GM18861 (cell line): Measurements from ENCODE around the gene FOXD1.
"Not testable (repeated sequence)": the region's sequence is repeated elsewhere in the genome, so short reads cannot be mapped to it uniquely, and the experiment has no call there.

Experiments
- ATAC-seq: cut with Tn5 transposase; IDR thresholded peaks from one replicate; pipeline ENCODE4 v1.9.1; 2021; ENCODE audit not compliant: unreplicated experiment

FOXD1 gene

DNA sequence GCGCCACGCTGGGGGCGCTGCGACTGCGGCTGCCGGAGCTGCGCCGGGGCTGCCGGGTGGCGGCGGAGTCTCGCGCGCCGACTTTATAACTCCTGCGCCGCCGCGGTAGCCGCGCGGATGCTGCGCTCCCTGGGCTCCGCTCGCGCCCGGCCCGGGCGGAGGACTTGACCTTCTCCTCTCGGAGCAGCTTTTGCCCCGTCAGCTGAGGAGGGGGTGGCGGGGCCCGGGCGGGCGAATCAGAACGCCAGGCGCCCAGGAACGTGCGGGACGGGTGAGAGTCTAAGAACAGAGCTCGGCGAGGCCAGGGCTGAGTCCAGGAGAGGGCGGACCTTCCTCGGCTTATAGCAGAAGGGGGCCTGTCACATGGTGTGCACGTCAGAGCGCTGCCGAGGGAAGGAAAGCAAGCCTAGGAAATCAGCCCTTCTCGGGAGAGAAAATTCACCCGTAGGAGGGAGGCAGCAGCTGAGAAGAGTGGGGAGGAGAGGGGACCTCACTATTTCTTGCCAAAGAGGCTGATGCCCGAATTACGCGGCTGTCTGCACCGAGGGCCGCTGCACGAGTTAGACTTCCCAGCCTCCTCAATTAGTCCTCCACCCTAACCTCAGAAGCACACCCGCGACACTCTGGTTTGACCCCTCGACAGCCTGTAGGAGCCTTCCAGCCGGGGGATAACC lies at the start of gene FOXD1:
Gene FOXD1 (minus strand): TSS at position 315 of the 674 bp plus-strand sequence. CDS start 415 bp downstream, outside the sequence.
- ATAC-seq, result no peak

DNA sequence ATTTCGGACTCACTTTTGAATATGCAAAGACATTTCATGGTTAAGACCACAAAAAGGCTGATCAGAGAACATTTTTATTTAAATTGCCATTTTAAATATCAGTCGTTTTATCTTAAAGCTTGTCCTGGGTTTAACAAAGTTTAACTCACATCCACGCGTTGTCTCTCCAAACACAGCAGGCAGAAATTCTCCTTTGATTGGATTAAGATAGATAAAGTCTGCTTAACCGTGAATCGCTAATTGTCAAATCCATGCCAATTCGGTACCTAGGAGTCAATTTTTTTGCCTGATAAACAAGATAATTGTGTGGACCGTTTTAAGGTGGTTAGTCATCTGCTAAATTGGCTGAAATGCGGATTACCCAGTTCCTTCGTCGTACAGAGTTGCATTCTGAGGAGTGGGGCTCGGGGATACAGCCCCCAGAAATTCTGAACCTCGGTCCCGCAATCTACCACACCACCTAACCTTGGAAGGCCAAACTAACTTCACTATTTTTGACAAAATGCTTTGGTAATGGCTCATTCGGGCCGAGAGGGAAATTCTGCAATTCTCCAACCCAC lies 49.0 kb upstream of the FOXD1 start:
- no peak for ATAC-seq

GRCh38 chr5:73496984-73497457 lies 48.4 kb upstream of the FOXD1 start:
- ATAC-seq, result no peak

- ATAC-seq, result no peak
Observed at GRCh38 chr5:73495772-73496335, 47.3 kb upstream of the FOXD1 start.

DNA sequence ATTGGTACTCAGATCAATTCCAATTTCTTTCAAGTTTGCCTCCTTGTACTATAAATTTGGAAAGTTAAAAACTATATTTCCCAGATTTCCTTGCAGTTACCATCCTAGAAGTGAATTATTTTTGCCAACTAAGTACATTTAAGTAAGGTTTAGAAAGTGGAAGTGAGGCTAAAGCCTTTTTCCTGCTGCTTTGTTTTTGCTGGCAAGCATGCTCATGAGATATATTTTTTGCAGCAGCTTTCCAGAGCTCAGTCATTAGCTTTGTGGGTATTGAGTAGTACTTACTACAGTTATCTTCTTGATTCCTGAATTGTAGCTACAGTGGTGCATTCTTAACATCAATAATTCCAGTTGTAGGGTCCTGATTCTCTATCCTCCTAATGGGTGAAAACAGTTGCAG lies 46.1 kb upstream of the FOXD1 start:
- no peak for ATAC-seq

GRCh38 chr5:73493421-73493820 lies 44.8 kb upstream of the FOXD1 start:
- ATAC-seq, result no peak

GRCh38 chr5:73491155-73491554 lies 42.6 kb upstream of the FOXD1 start:
- no peak for ATAC-seq

- no peak for ATAC-seq
Observed at GRCh38 chr5:73490088-73490487, 41.5 kb upstream of the FOXD1 start.

- ATAC-seq, result no peak
Observed at GRCh38 chr5:73488806-73489205, 40.2 kb upstream of the FOXD1 start.

DNA sequence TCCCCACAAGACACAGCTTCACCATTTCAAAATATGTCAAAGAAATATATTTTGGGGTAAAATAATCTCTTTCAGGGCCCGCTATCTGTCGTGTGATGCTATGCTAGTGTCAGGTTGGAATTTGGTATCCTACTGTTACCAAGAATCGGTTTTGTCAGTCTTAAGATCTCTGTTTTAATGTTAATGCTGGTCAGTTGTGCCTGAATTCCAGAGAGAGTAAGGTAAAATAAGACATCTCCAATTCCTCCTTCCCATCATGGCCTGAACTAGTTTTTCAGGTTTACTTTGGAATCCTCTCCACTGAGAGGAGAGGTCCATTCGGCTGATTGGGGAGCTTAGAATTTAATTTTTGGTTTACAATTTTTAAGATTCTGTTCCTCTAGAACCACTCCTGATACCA lies 39.2 kb upstream of the FOXD1 start:
- ATAC-seq, result no peak

DNA sequence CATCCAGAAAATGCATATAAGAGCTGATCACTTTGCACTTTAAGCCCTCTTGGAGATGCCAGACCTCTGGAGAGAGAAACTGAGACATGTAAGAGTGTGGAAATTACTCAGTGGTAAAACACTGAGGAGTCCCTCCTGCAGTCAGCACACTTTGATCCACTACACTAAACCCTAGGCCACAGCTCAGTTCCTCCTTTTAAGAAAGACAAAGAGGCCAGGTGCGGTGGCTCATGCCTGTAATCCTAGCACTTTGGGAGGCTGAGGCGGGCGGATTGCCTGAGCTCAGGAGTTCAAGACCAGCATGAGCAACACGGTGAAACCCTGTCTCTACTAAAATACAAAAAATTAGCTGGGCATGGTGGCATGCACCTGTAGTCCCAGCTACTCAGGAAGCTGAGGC lies 38.7 kb upstream of the FOXD1 start:
- not testable (repeated sequence) for ATAC-seq

- no peak for ATAC-seq
Observed at GRCh38 chr5:73486119-73486899, 37.7 kb upstream of the FOXD1 start.

- no peak for ATAC-seq
Observed at GRCh38 chr5:73485715-73486114, 37.1 kb upstream of the FOXD1 start.

DNA sequence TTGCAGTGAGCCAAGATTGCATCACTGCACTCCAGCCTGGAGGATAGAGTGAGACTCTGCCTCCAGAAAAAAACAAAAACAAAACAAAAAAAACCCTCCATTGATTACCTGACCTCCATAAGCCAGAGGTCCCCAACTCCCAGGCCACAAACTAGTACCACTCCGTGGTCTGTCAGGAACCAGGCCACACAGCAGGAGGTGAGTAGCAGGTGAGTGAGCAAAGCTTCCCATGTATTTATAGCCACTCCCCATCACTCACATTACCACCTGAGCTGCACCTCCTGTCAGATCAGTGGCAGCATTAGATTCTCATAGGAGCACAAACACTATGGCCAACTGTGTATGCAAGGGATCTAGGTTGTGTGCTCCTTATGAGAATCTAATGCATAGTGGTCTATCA lies 35.9 kb upstream of the FOXD1 start:
- ATAC-seq, result no peak

DNA sequence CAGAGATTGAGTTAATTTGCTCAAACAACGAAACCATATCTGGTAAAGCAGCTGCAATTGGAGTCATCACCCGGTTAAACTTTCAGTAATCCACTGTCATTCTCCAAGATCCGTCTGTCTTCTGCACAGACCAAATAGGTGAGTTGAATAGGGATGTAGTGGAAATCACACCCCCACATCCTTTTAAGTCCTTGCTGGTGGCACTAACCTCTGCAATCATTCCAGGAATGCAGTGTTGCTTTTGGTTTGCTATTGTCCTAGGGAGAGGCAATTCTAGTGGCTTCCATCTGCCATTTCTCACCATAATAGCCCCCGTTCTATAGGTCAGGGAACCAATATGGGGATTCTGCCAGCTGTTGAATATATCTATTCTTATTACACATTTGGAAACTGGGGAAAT lies 35.1 kb upstream of the FOXD1 start:
- ATAC-seq, result no peak

GRCh38 chr5:73482383-73483136 lies 34.0 kb upstream of the FOXD1 start:
- ATAC-seq, result no peak

DNA sequence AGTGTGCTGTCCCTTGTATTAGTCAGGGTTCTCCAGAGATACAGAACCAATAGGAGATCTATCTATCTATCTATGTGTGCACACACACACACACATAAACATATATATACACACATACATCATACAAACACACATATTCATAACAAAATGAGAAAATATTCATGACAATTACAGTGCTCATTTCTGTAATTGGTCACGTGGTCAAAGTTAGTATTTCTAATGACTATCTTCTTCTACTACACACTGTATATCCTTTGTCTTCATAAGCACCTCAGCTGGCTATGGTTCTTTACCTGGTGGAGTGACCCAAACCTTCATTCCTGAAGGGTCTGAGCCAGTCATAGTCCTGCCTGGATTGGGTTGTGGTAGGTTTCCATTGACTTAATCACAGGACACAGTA lies 31.9 kb upstream of the FOXD1 start:
- no peak for ATAC-seq

GRCh38 chr5:73472116-73472515 lies 23.5 kb upstream of the FOXD1 start:
- no peak for ATAC-seq

GRCh38 chr5:73471654-73472053 lies 23.1 kb upstream of the FOXD1 start:
- ATAC-seq, result no peak

- no peak for ATAC-seq
Observed at GRCh38 chr5:73469878-73470277, 21.3 kb upstream of the FOXD1 start.

- not testable (repeated sequence) for ATAC-seq
Observed at GRCh38 chr5:73468638-73469037, 20.1 kb upstream of the FOXD1 start.
